CD14-positive monocyte (primary cell): ENCODE measurements around the gene APOBEC3H. TPM values are rescaled to one million over a fixed set of nuclear protein-coding genes. Genes with fewer than 3 reads are reported as not detected.

ENCODE experiments used
- DNase-seq, 3 donors: peaks; one replicate each; pipeline ENCODE4 v3.0.0-alpha.2; 2011 to 2022
- H2AFZ ChIP-seq: 2 replicates; pipeline ENCODE4 v1.6.0; 2012; ENCODE audit warnings: mild to moderate bottlenecking, low read depth, low read length, inconsistent platforms; ENCODE audit not compliant: insufficient read depth, poor library complexity, severe bottlenecking
- H3K27ac ChIP-seq, 2 donors: 1 replicate in 1 of 2; 2 replicates in 1 of 2; pipeline ENCODE4 v1.5.1; 2012 to 2013; ENCODE audit warnings: low read length in 2 of 2, control low read depth in 1 of 2, inconsistent platforms in 1 of 2, low read depth in 1 of 2, mild to moderate bottlenecking in 1 of 2
- H3K27me3 ChIP-seq, 2 donors: one replicate each; pipeline versions ENCODE4 v1.6.0 to v1.6.1; 2011 to 2013; ENCODE audit warnings: low read length in 2 of 2; ENCODE audit not compliant: control insufficient read depth in 2 of 2, insufficient read depth in 2 of 2
- H3K36me3 ChIP-seq, 2 donors: replicated peaks in 1 of 2; 1 replicate in 1 of 2; 2 replicates in 1 of 2; pipeline versions ENCODE4 v1.5.1 to v1.6.1; 2012 to 2013; ENCODE audit warnings: low read length in 2 of 2, control low read depth in 1 of 2, inconsistent platforms in 1 of 2, mild to moderate bottlenecking in 1 of 2; ENCODE audit not compliant: insufficient read depth in 2 of 2, control insufficient read depth in 1 of 2
- H3K4me1 ChIP-seq, 2 donors: 1 replicate in 1 of 2; 2 replicates in 1 of 2; pipeline versions ENCODE4 v1.5.1 to v1.6.1; 2012 to 2013; ENCODE audit warnings: low read length in 2 of 2, control low read depth in 1 of 2, inconsistent platforms in 1 of 2, mild to moderate bottlenecking in 1 of 2, moderate library complexity in 1 of 2; ENCODE audit not compliant: insufficient read depth in 2 of 2, control insufficient read depth in 1 of 2
- H3K4me2 ChIP-seq: replicated peaks from 2 replicates; pipeline ENCODE3; 2012; ENCODE audit warnings: low read length, moderate library complexity, mild to moderate bottlenecking; ENCODE audit not compliant: poor library complexity, severe bottlenecking; ENCODE audit errors: extremely low read depth
- H3K4me3 ChIP-seq, 3 experiments: fragments of 200-600 bp in 1 of 3; sonication (generic) in 1 of 3; replicated peaks in 1 of 3; 1 replicate in 2 of 3; 2 replicates in 1 of 3; pipeline ENCODE4 v1.5.1; 2011 to 2013; ENCODE audit warnings: low read length in 3 of 3, mild to moderate bottlenecking in 3 of 3, control low read depth in 2 of 3, low read depth in 2 of 3, inconsistent platforms in 1 of 3, moderate library complexity in 1 of 3
- H3K79me2 ChIP-seq: 2 replicates; pipeline ENCODE4 v1.6.0; 2012; ENCODE audit warnings: mild to moderate bottlenecking, control low read depth, inconsistent platforms, low read length, moderate library complexity; ENCODE audit not compliant: insufficient read depth
- H3K9ac ChIP-seq: 2 replicates; pipeline ENCODE4 v1.6.0; 2017; ENCODE audit warnings: low read length, mild to moderate bottlenecking; ENCODE audit not compliant: insufficient read depth, poor library complexity, severe bottlenecking
- H3K9me3 ChIP-seq, 2 donors: replicated peaks in 1 of 2; 1 replicate in 1 of 2; 2 replicates in 1 of 2; pipeline versions ENCODE4 v1.5.1 to v1.6.1; 2012 to 2013; ENCODE audit warnings: low read length in 2 of 2, control low read depth in 1 of 2; ENCODE audit not compliant: control insufficient read depth in 1 of 2, insufficient read depth in 1 of 2
- H4K20me1 ChIP-seq: 2 replicates; pipeline ENCODE4 v1.6.0; 2012; ENCODE audit warnings: mild to moderate bottlenecking, low read length, control low read depth, moderate library complexity; ENCODE audit not compliant: insufficient read depth
- H3K27ac Mint-ChIP-seq, 7 donors: one replicate each; pipeline ENCODE4 v1.8.0; 2020; ENCODE audit warnings: mild to moderate bottlenecking in 7 of 7, mixed read lengths in 7 of 7, moderate library complexity in 6 of 7, inconsistent platforms in 2 of 7
- H3K27me3 Mint-ChIP-seq, 3 donors: one replicate each; pipeline ENCODE4 v1.8.0; 2021 to 2022; ENCODE audit warnings: low read depth in 3 of 3, mild to moderate bottlenecking in 3 of 3, mixed read lengths in 3 of 3, moderate library complexity in 3 of 3, inconsistent platforms in 1 of 3
- H3K36me3 Mint-ChIP-seq, 2 donors: one replicate each; pipeline ENCODE4 v1.8.0; 2020; ENCODE audit warnings: mixed read lengths in 2 of 2, inconsistent platforms in 1 of 2, mild to moderate bottlenecking in 1 of 2
- H3K4me1 Mint-ChIP-seq: one replicate; pipeline ENCODE4 v1.8.0; 2020; ENCODE audit warnings: mild to moderate bottlenecking, mixed read lengths
- H3K4me3 Mint-ChIP-seq, 2 donors: one replicate each; pipeline ENCODE4 v1.8.0; 2020; ENCODE audit warnings: mild to moderate bottlenecking in 2 of 2, mixed read lengths in 2 of 2, moderate library complexity in 1 of 2
- H3K9me3 Mint-ChIP-seq, 7 donors: one replicate each; pipeline ENCODE4 v1.8.0; 2020 to 2022; ENCODE audit warnings: mixed read lengths in 7 of 7, mild to moderate bottlenecking in 6 of 7, moderate library complexity in 6 of 7, inconsistent platforms in 2 of 7
- CTCF ChIP-seq: fragments of 200-600 bp; IDR thresholded peaks from one replicate; pipeline ENCODE4 v1.8.0; 2022; ENCODE audit warnings: antibody characterized with exemption, mild to moderate bottlenecking
- WGBS: methylation state at CpG from one replicate; pipeline ENCODE4 v1.1.5; 2013; ENCODE audit warnings: missing lambda C conversion rate; ENCODE audit not compliant: insufficient coverage; 5-methylcytosine and 5-hydroxymethylcytosine counted together
- intact Hi-C, 2 donors: fragments of 100-400 bp; cut with micrococcal nuclease; formaldehyde crosslinking; loops; one replicate each; pipeline versions ENCODE4 v1.15.0 to v1.15.1; 2023
- polyA plus RNA-seq, 3 donors: library from polyadenylated mRNA; depleted of rRNA in 1 of 3; unstranded in 2 of 3; stranded (reverse) in 1 of 3; fragments of 300-500 nt in 2 of 3; fragments of >200 nt in 1 of 3; fragmentation: Illumina TruSeq in 2 of 3; gene quantifications; 1 replicate in 2 of 3; 2 replicates in 1 of 3; pipeline ENCODE4 v1.2.3, GENCODE V29; 2012 to 2021

The APOBEC3H gene
- polyA plus RNA-seq, 3 donors: 0.28 TPM; not detected in 2

- Histone ChIP-seq H3K79me2 (peaks cover 14% of the 10 kb centered on the region), H3K4me2 (no peak overlapping the region), H3K36me3 (peaks cover 20 to 43% of the 10 kb centered on the region in 2 donors), H3K9me3 (no peaks in the 10 kb centered on the region), H3K27me3 (no peaks in the 10 kb centered on the region), H3K4me3 (no peak overlapping the region), H3K4me1 (peaks cover 13 to 15% of the 10 kb centered on the region in 2 donors), H2AFZ (no peak overlapping the region), H3K27ac (no peak overlapping the region), H3K9ac (no peak overlapping the region), H4K20me1 (peaks cover 4% of the 10 kb centered on the region)
- H3K4me1 Mint-ChIP-seq: peaks cover 25% of the 10 kb centered on the region
- intact Hi-C loops: no loop called here
- no peaks in the 10 kb centered on the region for H3K9me3 Mint-ChIP-seq
- WGBS: 74% methylated on average over 7 of the region's 8 CpGs
- TF ChIP-seq CTCF: no peak
- peak overlapping the region in 2 of 7 donors; percentile 21 to 32 for H3K27ac Mint-ChIP-seq
- peaks cover 0 to 2% (median 0%) of the 10 kb centered on the region in 3 donors for H3K27me3 Mint-ChIP-seq
- H3K4me3 Mint-ChIP-seq: no peak overlapping the region
- DNase-seq: no peak
- H3K36me3 Mint-ChIP-seq: peaks cover 38 to 55% of the 10 kb centered on the region in 2 donors
Measured at GRCh38 chr22:39081598-39081997, 15.4 kb upstream of the APOBEC3H start.

- Mint-ChIP-seq H3K9me3 (no peaks in the 10 kb centered on the region), H3K27ac (no peak overlapping the region), H3K27me3 (no peaks in the 10 kb centered on the region), H3K4me3 (no peak overlapping the region), H3K4me1 (peaks cover 13% of the 10 kb centered on the region), H3K36me3 (peaks cover 40 to 57% of the 10 kb centered on the region in 2 donors)
- H3K27me3 ChIP-seq: no peaks in the 10 kb centered on the region
- intact Hi-C loops: no loop called here
- DNase-seq: no peak
- H3K79me2 ChIP-seq: peaks cover 1% of the 10 kb centered on the region
- H3K4me3 ChIP-seq: no peak overlapping the region
- H3K9me3 ChIP-seq: no peaks in the 10 kb centered on the region
- no peak overlapping the region for H3K27ac ChIP-seq
- peaks cover 2% of the 10 kb centered on the region in 2 donors for H3K4me1 ChIP-seq
- 90% methylated on average over 8 of the region's 14 CpGs for WGBS
- no peak for TF ChIP-seq CTCF
- peaks cover 20 to 46% of the 10 kb centered on the region in 2 donors for H3K36me3 ChIP-seq
- no peak overlapping the region for H3K9ac ChIP-seq
- H2AFZ ChIP-seq: no peak overlapping the region
- H3K4me2 ChIP-seq: no peak overlapping the region
- peaks cover 4% of the 10 kb centered on the region for H4K20me1 ChIP-seq
Measured at GRCh38 chr22:39083212-39084165, 13.6 kb upstream of the APOBEC3H start.
